ENCODE results near the gene PDGFRB. TPM values are rescaled to one million over a fixed set of nuclear protein-coding genes. Genes with fewer than 3 reads are reported as not detected.

Gene PDGFRB
- total and polyA plus RNA-seq, 2 of the 8 experiments (the other 6 are each of a cell fraction or from before 2014, with no cell fraction given), result 4.2 to 13.7 TPM

DNA sequence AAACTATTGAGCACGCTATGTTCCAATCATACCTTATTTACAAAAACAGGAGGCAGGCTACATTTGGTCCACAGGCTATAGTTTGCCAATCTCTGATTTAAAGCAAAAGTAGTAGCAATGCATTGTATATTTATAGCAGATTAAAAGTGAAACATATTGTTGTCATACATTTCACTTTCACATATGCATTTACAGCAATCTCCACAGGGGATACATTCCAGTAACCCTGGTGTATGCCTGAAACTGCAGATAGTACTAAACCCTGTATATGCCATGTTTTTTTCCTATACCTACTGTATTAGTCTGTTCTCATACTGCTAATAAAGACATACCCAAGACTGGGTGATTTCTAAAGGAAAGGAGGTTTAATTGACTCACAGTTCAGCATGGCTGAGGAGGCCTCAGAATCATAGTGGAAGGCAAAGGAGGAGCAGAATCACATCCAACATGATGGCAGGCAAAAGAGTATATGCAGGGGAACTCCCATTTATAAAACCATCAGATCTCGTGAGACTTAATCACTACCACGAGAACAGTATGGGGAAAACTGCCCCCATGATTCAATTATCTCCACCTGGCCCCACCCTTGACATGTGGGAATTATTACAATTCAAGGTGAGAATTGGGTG lies 63.4 kb downstream of the PDGFRB start:
- ChIA-PET POLR2A (ENCODE audit: partially characterized antibody) (no interaction called here), CTCF (ENCODE audit: partially characterized antibody) (no interaction called here)
- no peaks in the 10 kb centered on the region for H3K79me1 ChIP-seq (ENCODE audit: low read depth, low read length)
- TF ChIP-seq HDAC2 (IDR thresholded peaks at IDR 0.05; ENCODE audit: borderline replicate concordance in 1 of 2, low read depth in 2 of 2, low read length in 2 of 2) (no peak), SRF (IDR thresholded peaks at IDR 0.05; ENCODE audit: low read depth, low read length) (no peak), ASH2L (IDR thresholded peaks at IDR 0.05; ENCODE audit: low read length) (no peak), RNF2 (IDR thresholded peaks at IDR 0.05; ENCODE audit: borderline replicate concordance, low read depth, low read length, missing control alignments, poor library complexity, severe bottlenecking) (no peak), SP4 (IDR thresholded peaks at IDR 0.05; ENCODE audit: low read length) (no peak), RBBP5 (IDR thresholded peaks at IDR 0.05; ENCODE audit: borderline replicate concordance, low read depth, low read length) (no peak), JUND (IDR thresholded peaks at IDR 0.05; ENCODE audit: low read length) (no peak), RAD21 (IDR thresholded peaks at IDR 0.05 in 1 of 2, conservative IDR thresholded peaks at IDR 0.05 in 1 of 2; ENCODE audit: low read depth in 2 of 2, low read length in 2 of 2) (no peak), CHD1 (IDR thresholded peaks at IDR 0.05; ENCODE audit: low read depth, low read length) (no peak), PHF8 (conservative IDR thresholded peaks at IDR 0.05; ENCODE audit: low read depth, low read length) (no peak), TCF12 (IDR thresholded peaks at IDR 0.05; ENCODE audit: low read depth, low read length) (no peak)

More for the DNA sequence above, 63.4 kb downstream of the PDGFRB start:
- no peaks in the 10 kb centered on the region for H3K36me3 ChIP-seq (ENCODE audit: control insufficient read depth in 2 of 4, insufficient read depth in 4 of 4, low read length in 3 of 4)
- H3K14ac ChIP-seq (ENCODE audit: insufficient read length), result no peak overlapping the region
- H3K23me2 ChIP-seq (ENCODE audit: low read depth, low read length), result no peaks in the 10 kb centered on the region
- no peak overlapping the region for H3K23ac ChIP-seq (ENCODE audit: insufficient read length)
- no peak overlapping the region for H2AK5ac ChIP-seq (ENCODE audit: low read depth, low read length)
- H2AFZ ChIP-seq (ENCODE audit: low read length), result no peak overlapping the region
- no peak overlapping the region for H2BK5ac ChIP-seq (ENCODE audit: low read depth, low read length)
- DNase-seq (ENCODE audit: low read depth in 1 of 2, low spot score in 2 of 2) (peak in 1 of 2 experiments; percentile 6), FAIRE-seq (no peak)
- no peak overlapping the region for H2BK120ac ChIP-seq (replicated peaks; ENCODE audit: low read depth, low read length)
- H3K79me2 ChIP-seq (ENCODE audit: control insufficient read depth in 1 of 2, insufficient read depth in 2 of 2, low read length in 2 of 2), result no peaks in the 10 kb centered on the region
- no peak overlapping the region for H4K8ac ChIP-seq (ENCODE audit: extremely low read depth, insufficient read depth, low read length)
- no peak overlapping the region for H3K4ac ChIP-seq (replicated peaks; ENCODE audit: insufficient read length, low read depth, low read length)
- no peak overlapping the region for H4K91ac ChIP-seq (replicated peaks; ENCODE audit: insufficient read length, low read length)
- no peak overlapping the region for H4K5ac ChIP-seq (ENCODE audit: insufficient read length, low read depth, low read length)
- H3K27me3 ChIP-seq (replicated peaks in 1 of 4; ENCODE audit: control insufficient read depth in 3 of 4, extremely low read depth in 1 of 4, insufficient read depth in 3 of 4, low read length in 3 of 4), result no peaks in the 10 kb centered on the region
- H3K9me3 ChIP-seq (ENCODE audit: insufficient read depth in 2 of 2, low read depth in 1 of 2, low read length in 1 of 2), result no peaks in the 10 kb centered on the region
- no peak overlapping the region for H3K4me2 ChIP-seq (ENCODE audit: insufficient read depth in 1 of 2, low read depth in 2 of 2, low read length in 2 of 2)
- no peaks in the 10 kb centered on the region for H3K4me1 ChIP-seq (replicated peaks in 1 of 4; ENCODE audit: control insufficient read depth in 3 of 4, insufficient read depth in 4 of 4, low read length in 3 of 4)
- H3K9ac ChIP-seq (replicated peaks in 1 of 4; ENCODE audit: extremely low read depth in 1 of 4, low read depth in 3 of 4, low read length in 3 of 4), result no peak overlapping the region
- H4K20me1 ChIP-seq (replicated peaks in 1 of 2; ENCODE audit: control insufficient read depth in 1 of 2, insufficient read depth in 2 of 2, low read length in 2 of 2), result no peaks in the 10 kb centered on the region
- H2BK20ac ChIP-seq (ENCODE audit: low read length), result no peak overlapping the region
- H2BK12ac ChIP-seq (ENCODE audit: low read depth, low read length), result no peak overlapping the region
- H3K27ac ChIP-seq (ENCODE audit: low read depth, low read length), result no peak overlapping the region
- WGBS, 2 experiments (ENCODE audit: extremely low coverage in 1 of 2, insufficient coverage in 1 of 2, insufficient read length in 1 of 2, insufficient replicate concordance in 2 of 2, low coverage in 1 of 2, low lambda C conversion rate in 2 of 2, missing lambda C conversion rate in 1 of 2), result 89% methylated on average over 3 of the region's 3 CpGs; no CpG with 5 or more reads in 1 of the 2 experiments
- H3K4me3 ChIP-seq (ENCODE audit: extremely low read depth in 1 of 4, insufficient read depth in 2 of 4, low read depth in 3 of 4, low read length in 4 of 4), result no peak overlapping the region
- no peak overlapping the region for H2BK15ac ChIP-seq (ENCODE audit: low read length)
- H3K18ac ChIP-seq (ENCODE audit: extremely low read depth, low read length), result no peak overlapping the region
- no peak overlapping the region for H3K56ac ChIP-seq (replicated peaks; ENCODE audit: insufficient read length, low read depth, low read length)

All from H1 (cell line).